ENCODE results near the gene ZNF222.

Gene ZNF222

GRCh38 chr19:44055870-44056269 is 30.7 kb downstream of the ZNF222 start:
- DNase-seq (ENCODE audit: extremely low read depth, low read depth): no peak
- TF ChIP-seq CTCF (IDR thresholded peaks at IDR 0.05; ENCODE audit: low read depth, low read length): no peak

GRCh38 chr19:44059229-44059628 is 34.0 kb downstream of the ZNF222 start:
- TF ChIP-seq CTCF (IDR thresholded peaks at IDR 0.05; ENCODE audit: low read depth, low read length): no peak
- DNase-seq (ENCODE audit: extremely low read depth, low read depth): no peak

DNA sequence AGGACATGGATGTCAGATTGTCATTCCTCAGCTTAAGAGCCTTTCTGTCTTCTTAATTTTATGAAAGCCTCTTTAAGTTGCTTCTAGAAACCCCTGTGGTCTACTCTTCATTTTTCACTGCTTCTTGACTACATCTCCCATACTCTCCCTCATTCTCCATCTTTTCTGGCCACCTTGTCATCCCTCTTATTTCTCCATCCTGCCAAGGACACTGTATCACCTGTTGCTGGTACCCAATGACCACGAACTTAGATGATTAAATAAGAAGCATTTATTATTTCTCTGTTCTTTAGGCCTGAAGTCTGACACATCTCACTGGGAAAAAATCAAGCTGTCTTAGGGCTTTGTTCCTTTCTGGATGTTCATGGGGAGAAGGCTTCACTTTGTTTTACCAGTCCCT is 35.9 kb downstream of the ZNF222 start:
- TF ChIP-seq CTCF (IDR thresholded peaks at IDR 0.05; ENCODE audit: low read depth, low read length): no peak
- DNase-seq (ENCODE audit: extremely low read depth, low read depth): no peak

- DNase-seq (ENCODE audit: extremely low read depth, low read depth): no peak
- TF ChIP-seq CTCF (IDR thresholded peaks at IDR 0.05; ENCODE audit: low read depth, low read length): no peak
Observed at GRCh38 chr19:44066305-44066704, 41.1 kb downstream of the ZNF222 start.

DNA sequence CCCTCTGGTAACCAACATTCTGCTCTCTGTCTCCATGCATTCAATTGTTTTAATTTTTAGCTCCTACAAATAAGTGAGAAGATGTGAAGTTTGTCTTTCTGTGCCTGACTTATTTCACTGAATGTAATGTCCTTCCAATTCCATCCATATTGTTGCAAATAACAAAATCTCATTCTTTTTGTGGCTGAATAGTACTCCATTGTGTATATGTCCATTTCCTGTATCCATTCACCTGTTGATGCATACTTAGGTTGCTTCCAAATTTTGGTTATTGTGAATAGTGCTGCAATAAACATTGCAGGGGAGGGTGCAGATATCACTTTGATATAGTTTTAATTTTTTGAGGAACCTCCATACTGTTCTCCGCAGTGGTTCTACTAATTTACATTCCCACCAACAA is 44.2 kb downstream of the ZNF222 start:
- no peak for DNase-seq (ENCODE audit: extremely low read depth, low read depth)
- TF ChIP-seq CTCF (IDR thresholded peaks at IDR 0.05; ENCODE audit: low read depth, low read length): no peak

DNA sequence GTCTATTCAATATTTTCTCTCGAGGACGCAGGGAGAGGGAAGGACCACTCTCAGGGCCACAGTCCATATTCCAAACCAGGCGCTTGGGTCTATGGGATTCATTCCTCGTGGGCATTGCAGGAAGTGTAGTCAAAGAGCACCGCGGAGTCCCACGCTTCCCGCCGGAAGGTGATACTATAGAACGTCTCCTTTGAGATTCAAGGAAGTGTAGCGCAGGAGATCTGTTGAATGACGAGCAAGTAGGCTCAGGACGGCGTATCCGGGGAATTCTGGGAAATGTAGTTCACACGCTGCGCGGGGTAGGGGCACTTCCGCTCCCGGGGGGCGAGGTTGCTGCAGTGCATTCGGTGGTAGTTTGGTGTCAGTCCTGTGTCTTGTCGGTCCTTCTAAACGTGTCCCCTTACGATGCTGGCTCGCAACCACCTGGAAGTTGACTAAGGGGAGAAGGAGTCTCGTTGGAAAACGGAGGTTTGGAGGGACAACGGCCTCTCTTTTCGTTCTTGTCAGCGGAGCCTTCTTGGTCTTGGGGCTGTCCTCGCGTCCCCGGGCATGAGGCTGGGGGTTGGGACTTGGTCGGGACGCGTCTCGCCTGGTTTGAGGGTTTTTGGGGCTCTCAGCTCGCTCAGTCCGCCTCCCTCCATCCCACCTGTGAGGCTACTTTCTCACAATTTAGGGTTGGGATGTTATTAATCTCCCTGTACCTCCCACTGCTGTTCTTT is 46.8 kb downstream of the ZNF222 start, which contains the start of gene ZNF284:
Gene ZNF284 (plus strand): TSS at position 336 of the 719 bp plus-strand sequence. CDS start 4,231 bp downstream, outside the sequence.
- peak; percentile 57 for DNase-seq (ENCODE audit: extremely low read depth, low read depth)
- TF ChIP-seq CTCF (IDR thresholded peaks at IDR 0.05; ENCODE audit: low read depth, low read length): no peak

DNA sequence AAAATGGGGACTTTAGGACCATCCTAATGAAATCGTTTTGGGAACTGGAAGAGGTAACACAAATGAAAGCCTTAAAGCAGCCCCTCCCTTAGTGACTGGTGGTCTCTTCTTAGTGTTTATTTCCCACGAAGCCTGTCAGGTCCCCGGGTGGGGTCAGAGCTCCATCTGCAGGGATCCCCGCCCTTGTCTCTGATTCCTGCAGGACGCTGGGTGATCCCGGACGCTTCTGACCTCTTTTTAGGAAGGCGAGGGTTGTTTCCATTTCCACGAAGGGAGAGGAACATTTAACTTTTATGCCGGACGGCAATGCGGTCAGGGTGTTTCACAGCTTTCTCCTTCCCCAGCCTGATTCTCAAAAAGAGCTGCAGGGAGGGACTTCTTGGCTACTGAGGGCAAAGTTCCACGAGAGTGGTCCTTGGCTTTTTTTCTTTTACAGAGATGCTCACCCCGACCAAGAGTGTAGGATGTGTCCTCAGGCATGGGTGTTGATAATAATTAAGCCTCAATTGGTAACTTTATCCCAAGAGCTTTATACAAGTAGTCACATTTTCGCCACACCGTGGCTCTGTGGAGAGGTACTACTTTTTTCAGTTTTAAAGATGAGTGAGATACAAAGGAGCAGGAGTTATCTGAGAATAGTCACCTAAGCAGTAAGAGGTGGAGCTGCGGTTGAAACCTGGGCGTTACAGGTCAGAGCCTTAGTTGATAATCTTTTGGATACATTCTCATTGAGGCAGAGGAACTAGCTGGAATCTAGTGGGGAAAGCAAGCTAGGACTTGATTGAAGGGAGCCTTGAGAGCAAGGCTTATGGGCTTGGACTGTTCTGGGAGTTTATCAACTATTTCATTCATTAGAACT is 47.6 kb downstream of the ZNF222 start:
- peak; percentile 14 for TF ChIP-seq CTCF (IDR thresholded peaks at IDR 0.05; ENCODE audit: low read depth, low read length)
- no peak for DNase-seq (ENCODE audit: extremely low read depth, low read depth)

Data from AG09319 (cell line).